ENCODE data around the gene U2AF1L4. TPM values are rescaled to one million over a fixed set of nuclear protein-coding genes. Genes with fewer than 3 reads are reported as not detected.

The U2AF1L4 gene
- total and polyA plus RNA-seq, 10 of the 15 experiments (the other 5 are each of a cell fraction or from before 2014, with no cell fraction given): 7.9 to 21.6 (median 15.1) TPM

GRCh38 chr19:35704218-35704617 is 41.0 kb downstream of the U2AF1L4 start, which contains the start of gene ZBTB32:
ZBTB32 (plus strand) TSS chr19:35704558; CDS start chr19:35714627, 10,069 bp downstream.
- intact Hi-C loops (cut with micrococcal nuclease; ENCODE audit: unreplicated experiment): no loop called here
- Histone ChIP-seq H3K9me3 (replicated peaks; ENCODE audit: control insufficient read depth, insufficient read depth, low read length) (no peaks in the 10 kb centered on the region), H3K27ac (ENCODE audit: control insufficient read depth, insufficient read depth) (no peak within 1 kb of the TSS), H3K4me1 (ENCODE audit: control insufficient read depth, insufficient read depth, low read length) (peaks cover 7% of the 10 kb centered on the region), H3K4me3 (peak within 1 kb of the TSS; percentile 80; the same call in 1 of the 2 replicates), H2AFZ (ENCODE audit: control insufficient read depth, low read depth, low read length) (no peak within 1 kb of the TSS), H4K20me1 (ENCODE audit: control insufficient read depth, insufficient read depth) (no peaks in the 10 kb centered on the region), H3K36me3 (ENCODE audit: control insufficient read depth in 2 of 2, insufficient read depth in 2 of 2, low read length in 1 of 2) (no peaks in the 10 kb centered on the region), H3K9ac (ENCODE audit: control insufficient read depth, insufficient read depth, low read length) (no peak within 1 kb of the TSS), H3K4me2 (ENCODE audit: control insufficient read depth, insufficient read depth) (no peak within 1 kb of the TSS), H3K27me3 (replicated peaks in 1 of 2; ENCODE audit: control insufficient read depth in 2 of 2, insufficient read depth in 2 of 2, low read length in 1 of 2) (no peaks in the 10 kb centered on the region), H3K79me2 (ENCODE audit: control insufficient read depth, insufficient read depth, low read length) (peaks cover 2% of the 10 kb centered on the region; the same call in 1 of the 2 replicates)
- ChIA-PET POLR2A (interaction anchor here (11.9 kb wide), 1 partner anchor 6 kb away, joined by 516 read pairs; no protein-coding TSS in a partner anchor), RAD21 (ENCODE audit: unreplicated experiment) (interaction anchor here (11.0 kb wide), 1 partner anchor 9 kb away, joined by 430 read pairs; no protein-coding TSS in a partner anchor), CTCF (no interaction called here), SMC1A (ENCODE audit: uncharacterized antibody, unreplicated experiment) (interaction anchor here (3.0 to 12.3 kb wide), 2 partner anchors 9 to 10 kb away, joined by 12 to 375 read pairs; no protein-coding TSS in a partner anchor)
- DNase-seq (ENCODE audit: low read depth, low spot score): no peak
- in situ Hi-C loops (cut with MboI): no loop called here
- TF ChIP-seq GABPA (IDR thresholded peaks at IDR 0.05; ENCODE audit: low read depth): no peak
- peak; percentile 16 for TF ChIP-seq SP1 (IDR thresholded peaks at IDR 0.05; ENCODE audit: low read depth, low read length)
- no peak for TF ChIP-seq SUZ12 (IDR thresholded peaks at IDR 0.05; ENCODE audit: unreplicated experiment)
- peak; percentile 61; the same call in 1 of the 2 replicates for TF ChIP-seq NFYB (IDR thresholded peaks at IDR 0.05; ENCODE audit: insufficient read depth, low read depth, low read length)
- TF ChIP-seq REST (IDR thresholded peaks at IDR 0.05; ENCODE audit: low read depth, low read length): peak; percentile 83
- no peak for FAIRE-seq
- ATAC-seq: no peak
- WGBS (ENCODE audit: insufficient coverage, insufficient replicate concordance, low lambda C conversion rate, missing lambda C conversion rate): 69% methylated on average over 24 of the region's 24 CpGs
- BruUV-seq (replicated peaks): no TSS peak

Measured in GM12878 (cell line).